Measurements from ENCODE around the gene UNC5C. TPM values are rescaled to one million over a fixed set of nuclear protein-coding genes. Genes with fewer than 3 reads are reported as not detected.

The UNC5C gene
- total and polyA plus RNA-seq, 2 of the 8 experiments (the other 6 are each of a cell fraction or from before 2014, with no cell fraction given) = 0.30 to 1.3 TPM

DNA sequence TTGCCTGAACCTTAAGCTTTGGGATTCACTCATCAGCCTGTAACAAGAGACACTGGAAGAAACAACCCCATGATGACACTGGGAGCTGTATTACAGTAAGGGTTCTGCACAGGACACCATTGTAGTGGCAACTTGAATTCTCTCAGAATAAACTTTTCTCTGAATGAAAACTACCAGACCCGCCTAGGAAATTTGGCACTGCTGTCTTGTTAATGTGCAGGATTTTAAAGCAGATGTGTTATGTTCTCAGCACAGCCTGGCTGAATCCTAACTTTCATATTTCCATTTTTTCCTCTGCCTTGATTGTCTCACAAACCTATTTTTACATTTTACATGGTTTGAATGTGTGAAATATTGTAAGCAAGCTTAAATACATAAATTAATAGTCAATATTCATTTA lies 253.6 kb downstream of the UNC5C start:
- no peak overlapping the region for H2BK120ac ChIP-seq (replicated peaks; ENCODE audit: low read depth, low read length)
- H3K9me3 ChIP-seq (ENCODE audit: insufficient read depth in 2 of 2, low read depth in 1 of 2, low read length in 1 of 2) = no peaks in the 10 kb centered on the region
- no peak overlapping the region for H4K91ac ChIP-seq (replicated peaks; ENCODE audit: insufficient read length, low read length)
- no peaks in the 10 kb centered on the region for H3K36me3 ChIP-seq (ENCODE audit: control insufficient read depth in 2 of 4, insufficient read depth in 4 of 4, low read length in 3 of 4)
- no peak overlapping the region for H2BK5ac ChIP-seq (ENCODE audit: low read depth, low read length)
- H3K79me2 ChIP-seq (ENCODE audit: control insufficient read depth in 1 of 2, insufficient read depth in 2 of 2, low read length in 2 of 2) = no peaks in the 10 kb centered on the region
- H3K79me1 ChIP-seq (ENCODE audit: low read depth, low read length) = no peaks in the 10 kb centered on the region
- TF ChIP-seq NRF1 (IDR thresholded peaks at IDR 0.05; ENCODE audit: low read depth, low read length) = no peak
- TF ChIP-seq POU5F1 (IDR thresholded peaks at IDR 0.05; ENCODE audit: low read depth, low read length) = no peak
- TF ChIP-seq BCL11A (IDR thresholded peaks at IDR 0.05; ENCODE audit: low read depth in 2 of 2, low read length in 2 of 2) = no peak
- TF ChIP-seq MAFK (IDR thresholded peaks at IDR 0.05; ENCODE audit: low read depth, low read length) = no peak
- H3K9ac ChIP-seq (replicated peaks in 1 of 4; ENCODE audit: extremely low read depth in 1 of 4, low read depth in 3 of 4, low read length in 3 of 4) = no peak overlapping the region
- ChIA-PET POLR2A (ENCODE audit: partially characterized antibody) (no interaction called here), CTCF (ENCODE audit: partially characterized antibody) (no interaction called here)
- H3K23me2 ChIP-seq (ENCODE audit: low read depth, low read length) = no peaks in the 10 kb centered on the region
- H2BK15ac ChIP-seq (ENCODE audit: low read length) = no peak overlapping the region
- H4K20me1 ChIP-seq (replicated peaks in 1 of 2; ENCODE audit: control insufficient read depth in 1 of 2, insufficient read depth in 2 of 2, low read length in 2 of 2) = no peaks in the 10 kb centered on the region
- no peak overlapping the region for H3K4me3 ChIP-seq (ENCODE audit: extremely low read depth in 1 of 4, insufficient read depth in 2 of 4, low read depth in 3 of 4, low read length in 4 of 4)
- no peak overlapping the region for H3K27ac ChIP-seq (ENCODE audit: low read depth, low read length)
- 88% methylated on average over 1 of the region's 1 CpG; no CpG with 5 or more reads in 1 of the 2 experiments for WGBS, 2 experiments (ENCODE audit: extremely low coverage in 1 of 2, insufficient coverage in 1 of 2, insufficient read length in 1 of 2, insufficient replicate concordance in 2 of 2, low coverage in 1 of 2, low lambda C conversion rate in 2 of 2, missing lambda C conversion rate in 1 of 2)
- no peak overlapping the region for H3K56ac ChIP-seq (replicated peaks; ENCODE audit: insufficient read length, low read depth, low read length)
- no peak overlapping the region for H2AFZ ChIP-seq (ENCODE audit: low read length)
- no peak overlapping the region for H2AK5ac ChIP-seq (ENCODE audit: low read depth, low read length)
- H3K23ac ChIP-seq (ENCODE audit: insufficient read length) = no peak overlapping the region
- no peak overlapping the region for H3K14ac ChIP-seq (ENCODE audit: insufficient read length)
- no peaks in the 10 kb centered on the region for H3K27me3 ChIP-seq (replicated peaks in 1 of 4; ENCODE audit: control insufficient read depth in 3 of 4, extremely low read depth in 1 of 4, insufficient read depth in 3 of 4, low read length in 3 of 4)
- no peak overlapping the region for H2BK20ac ChIP-seq (ENCODE audit: low read length)
- DNase-seq (ENCODE audit: low read depth in 1 of 2, low spot score in 2 of 2) (no peak), FAIRE-seq (no peak)
- no peak overlapping the region for H2BK12ac ChIP-seq (ENCODE audit: low read depth, low read length)
- H3K4me2 ChIP-seq (ENCODE audit: insufficient read depth in 1 of 2, low read depth in 2 of 2, low read length in 2 of 2) = no peak overlapping the region
- H4K8ac ChIP-seq (ENCODE audit: extremely low read depth, insufficient read depth, low read length) = no peak overlapping the region
- H3K4ac ChIP-seq (replicated peaks; ENCODE audit: insufficient read length, low read depth, low read length) = no peak overlapping the region
- H3K4me1 ChIP-seq (replicated peaks in 1 of 4; ENCODE audit: control insufficient read depth in 3 of 4, insufficient read depth in 4 of 4, low read length in 3 of 4) = no peaks in the 10 kb centered on the region
- H4K5ac ChIP-seq (ENCODE audit: insufficient read length, low read depth, low read length) = no peak overlapping the region
- no peak overlapping the region for H3K18ac ChIP-seq (ENCODE audit: extremely low read depth, low read length)
